A673 (cell line): ENCODE data around the gene FGGY. TPM values are rescaled to one million over a fixed set of nuclear protein-coding genes. Genes with fewer than 3 reads are reported as not detected.

Source experiments
- BruUV-seq: library from RNA; stranded (reverse); fragments of 400-500 nt; replicated peaks from 2 replicates; lab custom pipeline; 2021; lab: Mats Ljungman, UMichigan
- CTCF ChIA-PET: fragments of 300-600 bp; sonication (Branson Sonifier 250); formaldehyde crosslinking; loops from one replicate; lab custom pipeline; 2022; ENCODE audit warnings: antibody characterized with exemption; lab: Charles Lee
- POLR2A ChIA-PET: fragments of 300-600 bp; sonication (Branson Sonifier 250); formaldehyde crosslinking; loops from one replicate; lab custom pipeline; 2022; ENCODE audit warnings: antibody characterized with exemption; ENCODE audit not compliant: low non-redundant PET; lab: Charles Lee
- DNase-seq: peaks from one replicate; pipeline ENCODE4 v3.0.0-alpha.2; 2015; ENCODE audit warnings: low spot score
- H3K27ac ChIP-seq: fragments of 200-600 bp; sonication (generic); 2 replicates; pipeline ENCODE4 v1.5.1; 2016; ENCODE audit warnings: mixed run types, low read depth, mild to moderate bottlenecking, mixed read lengths, antibody characterized with exemption, low read length; ENCODE audit not compliant: poor library complexity, severe bottlenecking
- H3K27me3 ChIP-seq: fragments of 200-600 bp; sonication (generic); replicated peaks from 2 replicates; pipeline ENCODE4 v1.6.1; 2017; ENCODE audit warnings: mixed run types, low read depth, mild to moderate bottlenecking, mixed read lengths, antibody characterized with exemption, low read length; ENCODE audit not compliant: insufficient read depth, poor library complexity
- H3K36me3 ChIP-seq: fragments of 200-600 bp; sonication (generic); 2 replicates; pipeline ENCODE4 v1.6.1; 2016; ENCODE audit warnings: mixed run types, mild to moderate bottlenecking, mixed read lengths, antibody characterized with exemption, low read length; ENCODE audit not compliant: insufficient read depth, poor library complexity, severe bottlenecking
- H3K4me1 ChIP-seq: fragments of 200-600 bp; sonication (generic); 2 replicates; pipeline ENCODE4 v1.6.1; 2017; ENCODE audit warnings: mixed run types, mild to moderate bottlenecking, mixed read lengths, antibody characterized with exemption, low read length; ENCODE audit not compliant: insufficient read depth, poor library complexity, severe bottlenecking
- H3K4me3 ChIP-seq: fragments of 200-600 bp; sonication (generic); 2 replicates; pipeline ENCODE4 v1.5.1; 2016; ENCODE audit warnings: low read depth, mixed run types, mild to moderate bottlenecking, mixed read lengths, low read length; ENCODE audit not compliant: poor library complexity, severe bottlenecking
- H3K9me3 ChIP-seq: fragments of 200-600 bp; sonication (generic); 2 replicates; pipeline ENCODE4 v1.6.1; 2016; ENCODE audit warnings: mixed run types, low read depth, mild to moderate bottlenecking, mixed read lengths, antibody characterized with exemption, low read length; ENCODE audit not compliant: poor library complexity, severe bottlenecking
- EZH2 ChIP-seq: fragments of 200-600 bp; sonication (generic); IDR thresholded peaks from 2 replicates; pipeline ENCODE4 v1.6.1; 2017; ENCODE audit warnings: borderline replicate concordance, low read depth, mild to moderate bottlenecking, mixed read lengths, antibody characterized with exemption, low read length; ENCODE audit not compliant: poor library complexity, severe bottlenecking
- intact Hi-C: fragments of 100-400 bp; cut with micrococcal nuclease; formaldehyde crosslinking; loops from one replicate; pipeline ENCODE4 v1.10.0; 2022; ENCODE audit not compliant: unreplicated experiment
- total RNA-seq: library from RNA; stranded (reverse); gene quantifications from 2 replicates; pipeline ENCODE4 v1.2.3, GENCODE V29; 2021
- TF ChIP-seq, protein P1 (sequence below): fragments of 300-800, 200-600 bp; sonication (generic); conservative IDR thresholded peaks from 2 replicates; pipeline ENCODE4 v1.5.1; 2017; ENCODE audit warnings: low read depth, mild to moderate bottlenecking, antibody characterized with exemption, low read length, moderate library complexity, mixed read lengths

FGGY gene
- total RNA-seq, 1 experiment from 2014 or later, result 2.6 TPM

DNA sequence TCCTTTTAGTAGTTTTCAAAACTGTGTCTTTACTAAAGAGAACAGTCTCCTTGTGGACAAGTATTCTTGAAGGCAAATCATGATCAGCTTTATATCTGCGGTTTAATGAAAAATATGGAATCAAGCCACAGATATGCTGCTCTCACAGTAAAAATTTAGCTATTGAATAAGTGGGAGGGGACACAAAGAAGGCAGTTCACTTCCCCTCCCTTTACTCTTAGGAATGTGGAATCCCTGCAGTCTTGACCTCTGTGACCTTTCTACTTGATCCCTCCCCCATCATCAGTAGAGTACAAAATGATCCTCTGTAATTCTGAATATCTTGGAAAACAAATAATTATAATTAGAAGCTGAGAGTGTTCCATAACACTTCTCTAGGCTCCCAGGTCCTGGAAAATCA lies 381.1 kb downstream of the FGGY start:
- H3K4me1 ChIP-seq, result peaks cover 14% of the 10 kb centered on the region
- ChIA-PET POLR2A (no interaction called here), CTCF (no interaction called here)
- H3K4me3 ChIP-seq, result no peak overlapping the region
- no peaks in the 10 kb centered on the region for H3K27me3 ChIP-seq
- no TSS peak for BruUV-seq
- DNase-seq, result peak; percentile 17
- H3K9me3 ChIP-seq, result no peaks in the 10 kb centered on the region
- intact Hi-C loops, result no loop called here
- TF ChIP-seq EZH2, result no peak
- TF ChIP-seq, protein P1, sequence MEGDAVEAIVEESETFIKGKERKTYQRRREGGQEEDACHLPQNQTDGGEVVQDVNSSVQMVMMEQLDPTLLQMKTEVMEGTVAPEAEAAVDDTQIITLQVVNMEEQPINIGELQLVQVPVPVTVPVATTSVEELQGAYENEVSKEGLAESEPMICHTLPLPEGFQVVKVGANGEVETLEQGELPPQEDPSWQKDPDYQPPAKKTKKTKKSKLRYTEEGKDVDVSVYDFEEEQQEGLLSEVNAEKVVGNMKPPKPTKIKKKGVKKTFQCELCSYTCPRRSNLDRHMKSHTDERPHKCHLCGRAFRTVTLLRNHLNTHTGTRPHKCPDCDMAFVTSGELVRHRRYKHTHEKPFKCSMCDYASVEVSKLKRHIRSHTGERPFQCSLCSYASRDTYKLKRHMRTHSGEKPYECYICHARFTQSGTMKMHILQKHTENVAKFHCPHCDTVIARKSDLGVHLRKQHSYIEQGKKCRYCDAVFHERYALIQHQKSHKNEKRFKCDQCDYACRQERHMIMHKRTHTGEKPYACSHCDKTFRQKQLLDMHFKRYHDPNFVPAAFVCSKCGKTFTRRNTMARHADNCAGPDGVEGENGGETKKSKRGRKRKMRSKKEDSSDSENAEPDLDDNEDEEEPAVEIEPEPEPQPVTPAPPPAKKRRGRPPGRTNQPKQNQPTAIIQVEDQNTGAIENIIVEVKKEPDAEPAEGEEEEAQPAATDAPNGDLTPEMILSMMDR, result no peak
- H3K36me3 ChIP-seq, result no peaks in the 10 kb centered on the region
- no peak overlapping the region for H3K27ac ChIP-seq

DNA sequence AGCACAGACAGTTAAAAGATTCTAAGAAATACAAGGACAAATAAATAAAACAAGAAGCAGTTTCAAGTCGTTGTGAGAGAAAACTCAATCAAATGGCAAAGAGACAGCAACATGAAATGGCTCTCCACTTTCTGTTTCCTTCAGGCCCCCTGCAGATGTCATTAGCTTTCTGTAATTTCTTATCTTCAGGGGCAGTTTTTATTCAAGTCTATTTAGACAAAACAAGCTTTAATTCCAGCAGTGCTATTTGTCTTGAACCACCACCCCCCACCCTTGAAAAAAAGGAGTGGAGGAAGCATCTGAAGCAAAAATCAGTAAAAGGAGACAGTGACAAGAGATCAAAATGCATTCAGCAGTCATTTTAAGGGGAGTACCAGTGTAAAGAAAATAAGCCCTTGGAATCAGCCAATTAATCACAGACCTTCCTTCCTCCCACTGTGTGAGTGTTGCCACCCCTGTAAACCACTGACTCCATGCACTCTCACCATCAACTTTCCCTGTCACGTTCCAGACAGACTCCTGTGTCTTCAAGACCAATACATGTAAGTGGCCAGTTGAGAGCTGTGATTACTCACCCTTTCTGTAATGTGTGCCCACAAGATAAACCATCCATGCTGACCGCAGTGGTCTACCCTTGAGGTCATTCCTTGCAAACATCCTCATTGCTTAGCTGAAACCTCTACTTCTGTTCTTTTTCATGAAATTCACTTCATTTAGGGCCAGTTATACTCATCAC lies 381.8 kb downstream of the FGGY start:
- intact Hi-C loops, result no loop called here
- H3K27ac ChIP-seq, result no peak overlapping the region
- no peaks in the 10 kb centered on the region for H3K36me3 ChIP-seq
- CTCF ChIA-PET, result no interaction called here
- peak; percentile 62 for DNase-seq
- no peak for TF ChIP-seq EZH2
- TF ChIP-seq, protein P1, result no peak
- H3K4me1 ChIP-seq, result peaks cover 14% of the 10 kb centered on the region
- no peak overlapping the region for H3K4me3 ChIP-seq
- no peaks in the 10 kb centered on the region for H3K9me3 ChIP-seq
- no TSS peak for BruUV-seq
- POLR2A ChIA-PET, result no interaction called here
- no peaks in the 10 kb centered on the region for H3K27me3 ChIP-seq

GRCh38 chr1:59680044-59680443 lies 383.1 kb downstream of the FGGY start:
- POLR2A ChIA-PET, result no interaction called here
- no TSS peak for BruUV-seq
- Histone ChIP-seq H3K4me1 (peaks cover 14% of the 10 kb centered on the region), H3K4me3 (no peak overlapping the region), H3K36me3 (no peaks in the 10 kb centered on the region), H3K9me3 (no peaks in the 10 kb centered on the region), H3K27me3 (no peaks in the 10 kb centered on the region), H3K27ac (no peak overlapping the region)
- DNase-seq, result no peak
- TF ChIP-seq, protein P1, result no peak
- no peak for TF ChIP-seq EZH2
- intact Hi-C loops, result no loop called here
- CTCF ChIA-PET, result no interaction called here
